ENCODE results near the gene CAPN5. TPM values are rescaled to one million over a fixed set of nuclear protein-coding genes. Genes with fewer than 3 reads are reported as not detected.

Gene CAPN5
- total and polyA plus RNA-seq, 2 of the 8 experiments (the other 6 are each of a cell fraction or from before 2014, with no cell fraction given), result 21.5 to 22.4 TPM

DNA sequence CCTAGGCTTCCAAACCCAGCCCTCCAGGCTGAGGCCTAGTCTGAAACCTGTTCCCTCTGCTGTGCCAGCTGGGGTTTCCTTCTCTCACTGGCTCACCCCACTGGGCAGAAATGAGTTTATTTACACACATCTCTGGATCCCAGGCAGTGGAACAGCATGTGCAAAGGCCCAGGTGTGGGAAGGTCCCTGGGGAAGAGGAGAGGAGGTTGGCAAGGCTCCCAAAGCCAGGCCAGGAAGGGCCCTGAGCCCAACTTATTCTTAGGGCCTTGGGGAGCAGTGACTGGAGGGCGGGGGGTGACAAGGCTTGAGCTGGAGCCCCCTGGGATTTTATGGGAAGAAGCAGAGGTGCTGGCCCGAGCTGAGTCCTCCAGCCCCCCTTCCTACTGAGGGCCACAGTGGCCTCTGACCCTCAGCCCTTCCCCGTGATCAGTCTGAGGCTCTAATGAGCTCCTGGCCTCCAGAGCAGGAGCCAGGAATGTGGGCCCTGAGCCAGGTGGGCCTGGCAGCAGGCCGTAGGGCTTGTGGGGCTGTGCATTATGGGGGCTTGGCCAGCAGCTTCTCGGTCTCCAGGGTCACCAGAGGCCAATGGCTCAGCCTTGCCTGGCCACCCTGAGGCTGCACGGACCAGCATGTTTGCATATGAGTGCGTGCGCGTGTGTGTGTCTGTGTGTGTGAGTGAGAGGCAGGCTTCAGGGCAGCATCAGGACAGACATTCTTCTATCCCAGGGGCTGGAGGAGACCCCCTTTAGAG, 64.2 kb downstream of the CAPN5 start (continued):
- TF ChIP-seq CEBPB (IDR thresholded peaks at IDR 0.05; ENCODE audit: low read depth, low read length) (no peak), FOSL1 (IDR thresholded peaks at IDR 0.05; ENCODE audit: insufficient read depth, low read depth, low read length) (no peak)
